GM18868 (cell line): ENCODE results near the gene PSMA1.
A peak's percentile ranks its signal among the peaks of the same experiment; 100 is the strongest.
"Not testable (repeated sequence)": the region's sequence is repeated elsewhere in the genome, so short reads cannot be mapped to it uniquely, and the experiment has no call there.

ENCODE experiments used
- ATAC-seq: cut with Tn5 transposase; IDR thresholded peaks from one replicate; pipeline ENCODE4 v1.9.1; 2021; ENCODE audit warnings: mild to moderate bottlenecking, moderate library complexity; ENCODE audit not compliant: unreplicated experiment

Gene PSMA1

GRCh38 chr11:14535166-14535565 lies 15.0 kb upstream of the PSMA1 start:
- not testable (repeated sequence) for ATAC-seq

- ATAC-seq: no peak
Observed at GRCh38 chr11:14529951-14530350, 9.8 kb upstream of the PSMA1 start.

GRCh38 chr11:14529321-14529720 lies 9.1 kb upstream of the PSMA1 start:
- no peak for ATAC-seq

- no peak for ATAC-seq
Observed at GRCh38 chr11:14522801-14523200, 2.6 kb upstream of the PSMA1 start.

- ATAC-seq: no peak
Observed at GRCh38 chr11:14522245-14522644, 2.1 kb upstream of the PSMA1 start.

- ATAC-seq: peak; percentile 0
Observed at GRCh38 chr11:14520747-14521151, 563 bp upstream of the PSMA1 start.

- ATAC-seq: peak; percentile 3
Observed at GRCh38 chr11:14519597-14519916, 629 bp downstream of the PSMA1 start.

GRCh38 chr11:14518820-14519219 lies 1.4 kb downstream of the PSMA1 start:
- ATAC-seq: no peak

- no peak for ATAC-seq
Observed at GRCh38 chr11:14513800-14514199, 6.4 kb downstream of the PSMA1 start.

GRCh38 chr11:14506532-14506931 lies 13.7 kb downstream of the PSMA1 start:
- no peak for ATAC-seq

- no peak for ATAC-seq
Observed at GRCh38 chr11:14503023-14503422, 17.2 kb downstream of the PSMA1 start.

- no peak for ATAC-seq
Observed at GRCh38 chr11:14502039-14502438, 18.1 kb downstream of the PSMA1 start.

- ATAC-seq: peak; percentile 64
Observed at GRCh38 chr11:14500181-14500651, 20.0 kb downstream of the PSMA1 start.

- ATAC-seq: peak; percentile 94
Observed at GRCh38 chr11:14499560-14500180, 20.5 kb downstream of the PSMA1 start, which contains the start of gene COPB1. Gene COPB1, minus strand, starts transcription at chr11:14499811. Its CDS starts 883 bp downstream, at chr11:14498928.

- peak; percentile 15 for ATAC-seq
Observed at GRCh38 chr11:14499178-14499559, 21.0 kb downstream of the PSMA1 start.

GRCh38 chr11:14480716-14481115 lies 39.5 kb downstream of the PSMA1 start:
- ATAC-seq: no peak

- no peak for ATAC-seq
Observed at GRCh38 chr11:14471127-14471526, 49.1 kb downstream of the PSMA1 start.

- ATAC-seq: no peak
Observed at GRCh38 chr11:14463623-14464022, 56.6 kb downstream of the PSMA1 start.

GRCh38 chr11:14460147-14460546 lies 60.0 kb downstream of the PSMA1 start:
- ATAC-seq: no peak

- ATAC-seq: no peak
Observed at GRCh38 chr11:14458377-14458776, 61.8 kb downstream of the PSMA1 start.

GRCh38 chr11:14455648-14456430 lies 64.3 kb downstream of the PSMA1 start:
- no peak for ATAC-seq
